Transverse colon (tissue), 4 donors: ENCODE measurements around the gene NMRK2.

Source experiments
- CTCF ChIP-seq, 5 experiments: fragments of 200-600 bp in 3 of 5; fragments of 450-650 bp in 2 of 5; sonication (generic) in 3 of 5; IDR thresholded peaks; 1 replicate in 2 of 5; 2 replicates in 3 of 5; pipeline ENCODE4 v1.5.1; 2016 to 2017; ENCODE audit warnings: antibody characterized with exemption in 5 of 5, inconsistent platforms in 3 of 5, mild to moderate bottlenecking in 2 of 5, moderate library complexity in 1 of 5
- POLR2A ChIP-seq: fragments of 450-650 bp; IDR thresholded peaks from one replicate; pipeline ENCODE4 v1.6.1; 2016; ENCODE audit warnings: antibody characterized with exemption, mild to moderate bottlenecking, moderate library complexity
- POLR2AphosphoS5 ChIP-seq, 3 donors: sonication (generic); formaldehyde crosslinking; IDR thresholded peaks; one replicate each; pipeline ENCODE4 v1.6.1; 2016; ENCODE audit warnings: antibody characterized with exemption in 3 of 3

GRCh38 chr19:3890591-3890990 is 42.3 kb upstream of the NMRK2 start:
- TF ChIP-seq CTCF (IDR thresholded peaks at IDR 0.05) (no peak), POLR2AphosphoS5 (IDR thresholded peaks at IDR 0.05) (no peak), POLR2A (no peak)
